ENCODE measurements around the gene IL25.
"Not testable (repeated sequence)": the region's sequence is repeated elsewhere in the genome, so short reads cannot be mapped to it uniquely, and the experiment has no call there.

Gene IL25

DNA sequence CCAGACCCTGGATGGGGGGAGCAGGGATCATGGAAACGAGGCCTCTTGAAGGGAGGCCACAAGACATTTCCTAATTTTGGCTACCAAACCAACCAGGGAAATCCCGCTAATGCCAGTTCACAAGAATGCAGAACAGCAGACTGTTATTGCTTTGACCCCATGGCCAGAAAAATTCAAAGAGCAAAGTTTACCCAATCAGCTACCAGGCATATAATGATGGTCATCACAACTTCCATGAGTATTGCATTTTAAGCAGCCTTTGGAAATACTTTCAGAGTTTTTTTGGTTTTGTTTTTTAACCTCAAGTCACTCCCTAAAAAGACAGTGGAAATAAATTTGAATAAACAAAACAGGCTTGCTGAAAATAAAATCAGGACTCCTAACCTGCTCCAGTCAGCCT, at the start of gene IL25:
Gene IL25, plus strand, starts transcription at position 301 of the 400 bp plus-strand sequence.
- DNase-seq = no peak

DNA sequence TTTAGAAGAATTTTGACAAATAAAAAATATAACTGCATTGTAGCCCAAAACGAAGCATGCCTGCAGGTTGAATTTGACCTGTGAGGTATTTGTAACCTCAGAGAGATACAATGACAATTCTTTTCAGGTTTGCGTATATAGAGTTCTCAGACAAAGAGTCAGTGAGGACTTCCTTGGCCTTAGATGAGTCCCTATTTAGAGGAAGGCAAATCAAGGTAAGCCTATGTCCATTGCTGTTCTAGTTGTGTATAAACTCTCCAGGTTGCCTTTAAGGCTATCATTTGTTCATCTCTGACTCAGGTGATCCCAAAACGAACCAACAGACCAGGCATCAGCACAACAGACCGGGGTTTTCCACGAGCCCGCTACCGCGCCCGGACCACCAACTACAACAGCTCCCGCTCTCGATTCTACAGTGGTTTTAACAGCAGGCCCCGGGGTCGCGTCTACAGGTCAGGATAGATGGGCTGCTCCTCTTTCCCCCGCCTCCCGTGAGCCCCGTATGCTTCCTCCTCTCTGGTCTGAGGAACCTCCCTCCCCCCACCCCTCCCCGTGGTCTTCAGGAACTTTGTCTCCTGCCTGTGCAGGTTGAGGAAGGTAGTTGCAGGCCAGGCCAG, 48.7 kb upstream of the IL25 start:
- DNase-seq = no peak

DNA sequence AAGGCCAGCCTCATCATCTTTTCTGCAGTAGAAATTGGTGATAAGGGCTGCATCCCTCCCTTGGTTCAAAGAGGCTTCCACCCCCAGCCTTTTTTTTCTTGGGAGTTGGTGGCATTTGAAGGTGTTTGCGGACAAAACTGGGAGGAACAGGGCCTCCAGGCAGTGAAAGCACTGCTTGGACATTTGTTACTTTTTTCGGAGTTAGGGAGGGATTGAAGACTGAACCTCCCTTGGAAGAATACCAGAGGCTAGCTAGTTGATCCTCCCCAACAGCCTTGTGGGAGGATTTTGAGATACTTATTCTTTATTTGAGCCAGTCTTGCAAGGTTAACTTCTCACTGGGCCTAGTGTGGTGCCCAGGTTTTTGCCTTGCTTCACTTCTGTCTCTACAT, 48.2 kb upstream of the IL25 start:
- no peak for DNase-seq

DNA sequence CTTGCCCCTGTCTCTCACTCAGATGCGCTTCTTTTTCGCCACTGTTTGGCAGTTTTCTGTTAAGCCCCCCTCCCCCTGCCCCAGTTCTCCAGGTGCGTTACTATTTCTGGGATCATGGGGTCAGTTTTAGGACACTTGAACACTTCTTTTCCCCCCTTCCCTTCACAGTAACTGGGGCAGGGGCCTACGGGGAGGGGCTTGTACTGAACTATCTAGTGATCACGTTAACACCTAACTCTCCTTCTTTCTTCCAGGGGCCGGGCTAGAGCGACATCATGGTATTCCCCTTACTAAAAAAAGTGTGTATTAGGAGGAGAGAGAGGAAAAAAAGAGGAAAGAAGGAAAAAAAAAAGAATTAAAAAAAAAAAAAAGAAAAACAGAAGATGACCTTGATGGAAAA, 47.6 kb upstream of the IL25 start:
- DNase-seq = no peak

DNA sequence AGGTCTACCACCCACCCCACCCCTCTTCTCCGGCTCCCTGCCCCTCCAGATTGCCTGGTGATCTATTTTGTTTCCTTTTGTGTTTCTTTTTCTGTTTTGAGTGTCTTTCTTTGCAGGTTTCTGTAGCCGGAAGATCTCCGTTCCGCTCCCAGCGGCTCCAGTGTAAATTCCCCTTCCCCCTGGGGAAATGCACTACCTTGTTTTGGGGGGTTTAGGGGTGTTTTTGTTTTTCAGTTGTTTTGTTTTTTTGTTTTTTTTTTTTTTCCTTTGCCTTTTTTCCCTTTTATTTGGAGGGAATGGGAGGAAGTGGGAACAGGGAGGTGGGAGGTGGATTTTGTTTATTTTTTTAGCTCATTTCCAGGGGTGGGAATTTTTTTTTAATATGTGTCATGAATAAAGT, 46.9 kb upstream of the IL25 start:
- not testable (repeated sequence) for DNase-seq

DNA sequence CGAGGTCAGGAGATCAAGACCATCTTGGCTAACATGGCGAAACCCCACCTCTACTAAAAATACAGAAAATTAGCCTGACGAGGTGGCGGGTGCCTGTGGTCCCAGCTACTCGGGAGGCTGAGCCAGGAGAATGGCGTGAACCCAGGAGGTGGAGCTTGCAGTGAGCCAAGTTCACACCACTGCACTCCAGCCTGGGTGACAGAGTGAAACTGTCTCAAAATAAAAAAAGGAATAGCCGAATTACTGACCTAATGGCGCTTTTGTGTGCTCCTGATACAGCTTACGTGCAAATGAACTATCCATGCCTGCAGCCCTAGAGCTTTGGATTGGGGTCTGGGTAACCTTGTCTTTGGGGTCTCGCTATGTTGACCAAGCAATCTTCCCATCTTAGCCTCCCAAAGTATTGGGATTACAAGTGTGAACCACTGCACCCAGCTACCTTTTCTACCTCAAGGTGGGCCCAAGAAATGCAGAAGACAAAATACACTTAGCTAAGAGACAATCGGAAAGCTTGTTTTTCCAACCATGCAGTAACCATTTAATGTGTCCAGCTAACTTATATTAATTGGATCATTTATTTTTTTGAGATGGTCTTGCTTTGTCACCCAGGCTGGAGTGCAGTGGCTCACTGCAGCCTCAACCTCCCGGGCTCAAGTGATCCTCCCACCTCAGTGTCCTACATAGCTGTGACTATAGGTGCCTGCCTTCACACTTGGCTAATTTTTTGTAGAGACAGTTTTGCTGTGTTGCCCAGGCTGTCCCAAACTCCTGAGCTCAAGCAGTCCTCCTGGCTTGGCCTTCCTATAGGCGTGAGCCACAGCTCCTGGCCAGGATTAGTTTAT, 45.9 kb upstream of the IL25 start:
- no peak for DNase-seq

DNA sequence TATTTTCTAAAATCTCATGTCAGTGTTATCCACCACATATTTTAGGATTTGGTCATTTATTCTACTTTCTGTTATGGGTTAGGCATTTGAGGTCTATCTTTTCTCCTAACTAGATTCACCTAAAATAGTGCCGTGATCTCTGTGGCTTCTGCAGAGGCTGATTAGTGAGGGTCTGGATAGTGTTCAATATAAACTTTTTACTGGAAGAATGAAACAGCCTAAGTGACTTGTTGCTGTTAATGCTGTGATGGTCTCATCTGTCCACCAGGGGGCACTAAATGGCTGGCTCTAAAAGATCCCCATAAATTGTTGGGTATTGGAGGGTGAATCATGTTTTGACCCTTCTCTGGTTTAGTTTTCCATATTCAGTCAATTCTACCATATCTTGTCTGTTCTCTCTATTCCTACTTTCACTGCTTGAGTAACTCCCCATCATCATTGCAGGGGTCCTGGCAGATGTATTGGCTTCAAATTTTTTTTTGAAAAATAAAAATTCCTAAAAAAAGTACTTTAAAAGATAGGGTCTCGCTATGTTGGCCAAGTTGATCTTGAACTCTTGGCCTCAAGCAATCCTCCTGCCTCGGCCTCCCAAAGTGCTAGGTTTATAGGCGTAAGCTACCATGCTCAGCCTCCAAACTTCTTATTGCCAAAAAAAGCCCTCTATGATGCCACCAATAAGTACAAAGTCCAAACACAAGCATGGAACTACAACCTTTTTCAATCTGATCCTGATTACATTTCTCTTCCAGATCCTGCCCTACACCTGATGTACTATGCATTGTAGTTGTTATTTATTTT, 44.5 kb upstream of the IL25 start:
- peak; percentile 46 for DNase-seq

DNA sequence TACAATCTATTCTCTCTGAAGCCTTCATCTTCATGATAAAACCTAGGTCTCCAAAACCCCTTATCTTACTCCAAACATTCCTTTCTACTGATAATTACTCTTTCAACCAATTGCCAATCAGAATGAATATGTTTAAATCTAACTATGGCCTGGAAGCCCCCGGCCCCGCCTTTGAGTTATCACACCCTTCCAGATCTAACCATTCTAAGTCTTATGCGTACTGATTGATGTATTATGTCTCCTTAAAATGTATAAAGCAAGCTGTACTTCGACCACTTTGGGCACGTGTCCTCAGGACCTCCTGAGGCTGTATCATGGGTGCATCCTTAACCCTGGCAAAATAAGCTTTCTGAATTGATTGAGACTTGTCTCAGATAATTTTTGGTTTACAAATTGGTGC, 37.0 kb upstream of the IL25 start:
- DNase-seq = no peak

DNA sequence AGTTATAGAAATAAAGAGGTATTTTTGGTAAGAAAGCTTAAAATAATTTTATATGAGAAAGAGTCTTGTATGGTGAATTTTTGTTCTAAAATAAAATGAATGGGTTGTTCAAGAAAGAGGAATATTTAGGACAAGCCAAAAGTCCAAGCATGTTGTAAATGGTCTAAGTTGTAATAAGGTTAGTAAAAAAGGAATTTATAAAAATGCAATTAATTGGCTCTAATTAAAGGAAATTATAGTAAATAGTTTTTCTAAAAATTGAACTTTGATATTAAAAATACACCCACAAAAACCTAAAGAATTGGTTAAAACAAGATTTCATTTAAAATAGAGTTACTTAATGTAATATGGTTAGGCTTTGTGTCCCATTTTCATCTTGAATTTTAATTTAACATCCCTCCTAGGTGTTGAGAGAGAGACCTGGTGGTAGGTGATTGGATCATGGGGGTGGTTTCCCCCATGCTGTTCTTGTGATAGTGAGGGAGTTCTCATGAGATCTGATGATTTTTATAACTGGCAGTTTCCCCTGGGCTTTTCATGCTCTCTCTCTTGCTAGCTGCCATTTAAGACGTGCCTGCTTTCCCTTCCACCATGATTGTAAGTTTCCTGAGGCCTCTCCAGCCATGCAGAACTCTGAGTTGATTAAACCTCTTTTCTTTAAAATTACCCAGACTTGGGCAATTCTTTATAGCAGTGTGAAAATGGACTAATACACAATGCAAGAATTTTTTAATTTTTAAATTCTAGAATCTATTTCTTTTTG, 32.9 kb upstream of the IL25 start:
- DNase-seq = no peak

DNA sequence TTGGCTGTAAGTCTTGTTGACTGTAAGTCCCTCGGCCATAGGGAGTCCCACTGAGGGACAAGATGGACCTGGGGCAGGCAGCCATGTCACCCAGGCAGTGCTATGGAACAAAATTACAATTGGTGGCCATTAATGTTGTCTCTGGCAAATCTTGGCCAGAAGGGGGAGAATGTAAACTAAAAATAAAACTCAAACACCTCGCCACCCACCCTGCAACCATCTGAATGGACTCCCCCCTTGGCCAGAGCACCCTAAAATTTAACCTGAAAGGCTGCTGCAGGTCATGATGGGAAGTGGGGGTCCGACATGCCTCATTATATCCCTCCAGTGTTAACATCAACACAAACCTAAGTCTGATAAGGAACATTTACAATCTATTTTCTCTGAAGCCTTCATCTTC, 28.1 kb upstream of the IL25 start:
- DNase-seq = no peak

DNA sequence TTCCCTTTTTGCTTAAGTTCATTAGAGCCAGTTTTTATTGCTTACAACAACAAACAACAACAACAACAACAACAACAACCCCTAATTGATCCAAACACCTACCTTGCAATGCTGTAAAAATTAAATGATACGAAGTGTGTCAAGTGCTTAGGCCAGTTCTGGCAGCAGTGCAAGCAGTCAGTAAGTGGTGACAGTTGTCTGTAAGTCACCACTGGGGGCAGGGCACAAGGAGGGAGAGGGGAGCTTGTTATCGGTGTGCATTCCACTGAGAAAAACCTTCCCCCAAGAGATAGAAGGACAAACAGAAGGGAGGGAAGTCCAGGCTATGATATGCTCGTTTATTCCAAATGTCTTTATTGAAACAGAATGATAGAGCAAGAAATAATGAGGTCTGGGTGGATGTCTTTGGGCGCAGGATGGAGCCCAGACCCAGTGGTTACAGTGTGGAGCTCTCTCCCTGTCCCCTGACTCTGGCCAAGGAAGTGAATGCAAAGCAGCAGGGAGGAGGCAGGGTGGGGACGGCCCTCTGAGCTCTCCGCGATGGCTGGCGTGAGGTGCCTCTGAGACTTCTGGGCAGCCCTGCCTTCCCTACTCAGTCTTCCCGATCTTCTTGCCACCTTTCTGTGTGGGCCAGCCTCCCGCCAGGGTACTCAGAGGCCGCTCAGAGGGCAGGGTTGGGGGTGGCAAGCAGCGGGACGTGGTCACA, 26.5 kb upstream of the IL25 start:
- DNase-seq = no peak

DNA sequence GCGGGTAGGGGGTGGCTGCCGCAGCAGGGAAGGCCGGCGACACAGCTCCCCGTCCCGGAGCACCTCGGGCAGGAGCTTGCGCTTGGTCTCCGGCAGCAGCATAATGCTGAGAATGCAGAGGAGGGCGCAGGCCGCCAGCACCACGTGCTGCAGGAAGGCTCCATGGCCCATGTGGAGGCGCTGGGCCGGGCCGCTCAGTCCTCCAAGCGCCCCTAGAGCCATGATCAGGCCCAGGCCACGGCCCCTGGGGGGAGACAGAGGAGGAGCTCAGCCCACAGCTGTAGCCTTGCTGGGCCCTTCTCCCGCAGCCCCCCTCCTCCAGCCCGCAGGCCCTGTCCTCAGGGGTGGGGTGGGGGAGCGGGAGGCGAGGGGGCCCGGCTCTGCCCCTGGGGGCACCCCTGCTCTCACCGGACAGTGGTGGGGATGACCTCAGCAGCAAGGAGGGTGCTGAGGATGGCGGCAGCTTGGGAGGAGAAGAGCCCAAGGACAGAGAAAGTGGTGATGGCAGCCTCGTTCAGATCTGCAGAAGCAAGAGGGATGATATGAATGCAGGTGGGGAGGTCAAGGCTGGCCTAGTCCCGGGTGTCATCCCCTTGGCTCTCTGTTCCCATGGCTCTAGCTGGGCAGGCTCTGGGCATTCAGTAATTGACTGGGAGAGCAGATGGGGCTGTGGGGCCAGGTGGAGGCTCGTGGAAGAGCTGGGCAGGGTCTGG, 25.8 kb upstream of the IL25 start:
- no peak for DNase-seq

DNA sequence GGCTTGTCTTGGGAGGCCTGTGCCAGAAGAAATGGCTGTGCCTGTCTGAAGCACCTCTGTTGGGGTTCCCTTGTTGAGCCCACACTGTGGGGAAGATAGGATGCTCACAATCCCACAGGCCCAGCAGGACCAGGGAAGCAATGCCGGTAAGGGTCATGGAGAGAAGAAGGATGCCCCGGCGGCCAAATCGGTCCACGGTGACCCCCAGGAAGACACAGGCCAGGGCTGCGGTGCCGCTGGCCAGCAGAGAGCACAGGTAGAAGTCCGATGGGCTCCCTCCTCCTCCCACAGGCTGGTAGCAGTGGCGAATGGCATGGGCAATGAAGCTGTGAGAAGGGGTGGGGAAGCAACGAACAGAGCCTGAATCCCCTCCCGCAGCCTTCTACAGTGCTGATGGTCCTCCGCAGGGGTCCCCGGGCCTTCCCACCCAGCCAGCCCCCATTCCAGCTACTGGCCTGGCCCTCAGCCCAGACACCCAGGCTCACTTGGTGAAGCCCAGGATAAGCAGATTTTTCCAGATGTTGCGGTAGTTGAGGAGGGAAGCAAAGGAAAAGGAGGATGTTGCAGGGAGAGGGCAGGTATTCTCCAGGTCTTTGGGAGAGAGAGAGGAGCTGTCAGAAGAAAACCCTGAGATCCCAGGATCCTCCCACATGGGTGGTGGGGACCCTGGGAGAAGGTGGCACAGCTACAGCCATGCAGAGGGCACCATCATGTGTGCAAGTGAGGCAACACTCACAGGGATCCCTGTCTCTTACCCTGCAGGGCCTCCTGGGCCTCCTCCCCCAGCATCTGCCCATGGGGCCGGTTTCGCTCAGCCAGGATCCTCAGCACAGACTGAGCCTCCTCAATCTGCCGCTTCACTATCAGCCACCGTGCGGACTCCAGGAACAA, 25.0 kb upstream of the IL25 start:
- DNase-seq = no peak

DNA sequence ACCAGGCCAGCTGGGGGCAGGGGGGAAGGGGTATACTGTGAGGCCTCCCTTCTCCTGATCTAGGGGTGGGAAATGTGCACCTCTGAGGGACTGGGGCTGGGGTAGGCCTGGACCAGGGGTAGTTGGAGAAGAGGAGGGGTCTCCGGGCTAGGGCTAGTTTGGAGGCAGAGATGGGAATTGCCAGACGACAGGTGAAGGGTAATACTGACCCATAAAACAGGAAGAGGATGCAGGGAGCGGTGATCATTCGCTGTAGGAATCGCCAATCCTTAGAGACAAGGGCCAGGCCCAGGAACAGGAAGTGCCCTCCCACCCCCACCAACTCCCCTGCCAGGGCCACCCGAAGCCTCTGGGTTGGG, 24.3 kb upstream of the IL25 start:
- DNase-seq = no peak

DNA sequence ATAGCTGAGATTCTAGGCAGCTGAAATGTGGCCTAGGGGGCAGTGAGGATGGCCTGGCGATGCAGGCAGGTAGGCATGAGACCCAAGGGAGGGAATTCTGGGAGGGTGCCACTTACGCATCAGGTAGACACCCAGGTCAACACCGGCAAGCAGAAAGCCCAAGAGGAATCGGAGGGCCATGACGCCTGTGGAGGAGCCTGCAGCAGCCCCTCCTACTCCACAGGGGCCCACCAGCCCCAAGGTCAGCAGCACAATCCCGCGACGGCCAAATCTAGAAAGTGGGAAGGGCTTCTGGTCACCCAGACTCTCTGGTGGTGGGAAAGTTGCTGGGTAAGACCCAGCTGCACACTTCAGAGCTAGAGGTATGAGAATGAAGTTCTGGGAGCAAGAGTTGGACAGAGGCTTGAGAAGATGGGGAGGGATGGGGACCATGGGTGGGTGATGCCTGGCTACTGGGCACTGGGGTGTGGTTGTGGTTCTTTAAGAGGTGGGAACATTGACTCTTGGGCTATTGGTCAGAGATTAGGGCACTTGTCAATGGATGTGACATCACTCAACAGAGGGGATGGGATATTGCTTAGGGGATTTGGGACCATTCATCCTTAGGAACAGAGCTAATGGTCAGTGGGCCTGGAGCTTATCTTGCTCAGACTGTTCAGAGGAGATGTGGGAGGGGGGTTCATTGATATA, 23.3 kb upstream of the IL25 start:
- DNase-seq = no peak

DNA sequence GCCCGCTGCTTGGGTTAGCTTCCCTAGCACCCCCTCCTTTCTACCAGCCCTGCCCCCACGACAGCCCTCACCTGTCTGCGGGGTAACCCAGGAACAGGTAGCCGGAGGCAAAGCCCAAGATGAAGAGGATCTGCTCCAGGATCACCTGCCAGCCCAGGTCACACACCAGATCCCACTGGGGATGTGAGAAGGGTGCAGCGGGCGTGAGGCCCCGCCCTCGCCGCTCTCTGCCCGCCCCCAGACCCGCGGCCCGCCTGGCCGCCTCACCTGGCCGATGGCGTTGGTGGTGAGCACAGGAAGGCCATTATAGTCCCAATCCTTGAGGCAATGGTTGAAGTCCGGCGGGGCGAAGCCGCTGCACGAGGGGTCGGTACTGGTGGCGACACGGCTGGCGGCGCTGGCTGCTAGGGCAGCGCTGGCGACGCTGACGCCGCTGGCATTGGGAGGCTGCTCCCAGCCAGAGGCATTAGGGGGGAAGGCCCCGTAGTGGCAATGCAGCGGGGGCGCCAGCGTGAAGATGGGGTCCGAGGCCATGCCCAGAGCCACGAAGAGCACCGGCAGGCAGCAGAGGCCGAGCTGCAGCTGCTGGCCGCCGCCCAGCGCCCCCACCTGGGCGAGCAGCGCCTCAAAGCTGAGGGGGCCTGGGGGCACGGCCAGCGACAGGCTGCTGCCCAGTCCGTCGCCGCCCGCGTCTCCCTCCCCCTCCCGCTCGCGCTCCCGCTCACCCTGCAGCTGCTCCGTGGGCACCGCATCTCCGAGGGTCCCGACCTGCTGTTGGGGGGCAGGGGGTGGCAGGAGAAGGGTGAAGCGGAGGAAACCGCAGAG, 20.7 kb upstream of the IL25 start:
- DNase-seq = no peak

DNA sequence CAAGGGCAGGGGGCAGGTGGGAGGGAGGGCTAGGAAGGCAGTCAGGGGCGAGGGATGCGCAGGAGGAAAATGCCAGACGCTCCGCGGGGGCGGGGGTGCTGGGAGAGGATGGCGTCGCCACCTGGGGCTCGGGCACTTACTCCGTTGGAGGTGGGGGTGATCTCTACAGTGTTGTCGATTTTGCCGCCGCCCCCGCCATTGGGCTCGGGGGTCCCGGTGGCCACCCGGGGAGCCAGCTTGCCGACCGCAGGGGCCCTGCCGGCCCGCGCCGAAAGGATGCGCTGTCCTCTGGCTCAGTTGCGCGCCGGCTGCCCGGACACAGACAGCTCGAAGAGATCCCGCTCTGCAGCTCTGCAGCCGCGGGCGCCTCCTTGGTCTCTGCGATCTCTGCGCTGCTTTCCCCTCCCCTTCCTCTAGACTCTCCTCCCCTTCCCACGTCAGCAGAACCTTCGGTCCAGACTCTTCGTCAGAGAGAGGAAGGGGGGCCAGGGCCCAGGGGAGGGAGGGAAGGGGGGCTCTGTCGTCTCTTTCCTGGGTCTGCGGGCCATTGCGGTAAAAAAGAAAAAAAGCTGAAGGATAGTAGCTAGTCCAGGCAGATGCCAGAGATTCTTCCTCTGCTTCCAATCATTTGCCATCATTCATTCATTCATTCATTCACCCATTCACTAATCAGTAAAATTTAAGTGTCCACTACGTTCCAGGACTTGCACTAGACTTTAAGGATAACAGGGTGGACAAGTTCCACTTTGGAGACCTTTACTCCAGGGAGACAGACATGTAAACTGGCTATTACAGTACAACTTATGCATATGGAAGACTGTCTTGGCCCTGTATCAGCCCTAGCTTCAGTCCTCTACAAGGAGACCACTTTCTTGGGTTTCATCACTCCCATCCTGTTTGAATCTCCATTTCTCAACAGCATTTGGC, 19.8 kb upstream of the IL25 start, which contains the start of gene SLC22A17:
Gene SLC22A17, minus strand, starts transcription at position 382 of the 927 bp plus-strand sequence.
- DNase-seq = peak; percentile 56

DNA sequence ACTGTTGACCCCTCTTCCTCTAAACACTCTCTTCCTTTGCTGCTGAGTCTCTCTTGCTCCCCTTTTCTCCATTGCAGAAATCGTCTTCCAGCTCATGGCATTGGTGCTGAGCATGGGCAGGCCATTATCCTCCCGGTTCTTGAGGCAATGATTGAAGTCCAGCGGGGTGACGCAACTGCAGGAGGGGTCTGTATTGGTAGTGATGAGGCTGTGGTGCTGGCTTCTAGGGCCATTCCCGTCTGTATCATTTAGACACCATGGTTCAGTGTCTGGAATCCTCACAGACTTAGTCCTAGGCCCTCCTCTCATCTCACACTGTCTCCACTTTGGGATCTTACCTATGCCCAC, 19.2 kb upstream of the IL25 start:
- DNase-seq = no peak
